Non-pigmented ciliary epithelial cell (primary cell): ENCODE results near the gene YAE1.
"Not testable (repeated sequence)": the region's sequence is repeated elsewhere in the genome, so short reads cannot be mapped to it uniquely, and the experiment has no call there.

Source experiments
- DNase-seq: peaks from one replicate; pipeline ENCODE4 v3.0.0-alpha.2; 2010; ENCODE audit warnings: low read depth

YAE1 gene

DNA sequence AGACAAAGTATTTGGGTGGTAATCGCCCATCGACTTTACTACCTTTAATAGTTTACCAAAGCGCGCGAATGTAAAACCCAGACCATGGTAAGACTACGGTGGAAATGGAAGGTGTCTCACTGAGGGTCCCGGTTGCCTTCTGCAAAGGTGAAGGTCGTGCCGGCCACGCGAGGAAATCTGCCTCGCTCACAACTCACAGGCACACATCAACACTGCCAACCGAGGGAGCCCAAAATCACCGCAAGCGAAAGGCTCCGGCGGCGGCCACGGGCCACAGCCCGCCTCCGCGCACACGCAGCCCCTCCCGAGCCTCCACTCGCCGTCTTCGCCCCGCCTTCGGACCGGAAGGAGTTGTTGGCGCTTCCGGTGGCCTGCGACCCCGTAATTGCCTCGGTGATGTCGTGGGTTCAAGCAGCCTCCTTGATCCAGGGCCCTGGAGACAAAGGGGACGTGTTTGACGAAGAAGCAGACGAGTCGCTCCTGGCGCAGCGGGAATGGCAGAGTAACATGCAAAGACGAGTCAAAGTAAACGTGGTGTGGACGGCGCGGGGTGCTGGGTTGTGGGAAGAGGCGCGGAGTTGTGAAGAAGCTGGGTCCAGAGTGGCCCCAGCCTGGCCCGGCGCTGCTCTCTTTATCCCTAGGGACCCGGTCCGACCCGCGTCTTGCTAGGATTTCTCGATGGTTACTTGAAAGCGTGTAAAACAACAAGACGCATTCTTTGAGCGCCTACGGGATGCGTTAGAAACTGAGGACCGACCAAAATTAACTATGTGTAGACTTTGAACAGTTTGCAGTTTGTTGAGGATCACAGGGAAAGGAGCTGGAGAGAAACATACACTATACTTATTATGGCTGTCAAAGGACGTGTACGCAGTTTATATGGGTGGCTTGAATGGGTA is at the start of gene YAE1:
YAE1 (plus strand) TSS at position 382 of the 899 bp plus-strand sequence; CDS start at position 397, 15 bp downstream.
- DNase-seq, result no peak

DNA sequence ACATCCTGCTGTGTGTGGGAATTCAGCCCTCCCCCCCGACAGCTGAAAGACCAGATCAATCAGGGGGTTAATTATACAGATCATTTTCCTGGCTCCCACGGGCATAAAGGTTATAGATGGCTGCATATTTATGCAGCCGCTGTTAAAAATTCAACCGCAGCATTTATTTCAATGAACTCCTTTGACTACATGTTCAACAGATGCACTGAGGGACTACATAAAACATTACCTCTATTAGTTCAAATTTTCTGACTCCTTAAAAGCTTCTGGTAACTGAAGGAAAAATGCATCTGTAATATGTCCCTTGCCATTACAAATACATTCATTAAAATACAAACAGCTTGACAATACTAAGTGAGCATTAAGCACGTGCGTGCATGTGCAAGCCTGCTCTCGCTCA is 49.7 kb upstream of the YAE1 start:
- no peak for DNase-seq

DNA sequence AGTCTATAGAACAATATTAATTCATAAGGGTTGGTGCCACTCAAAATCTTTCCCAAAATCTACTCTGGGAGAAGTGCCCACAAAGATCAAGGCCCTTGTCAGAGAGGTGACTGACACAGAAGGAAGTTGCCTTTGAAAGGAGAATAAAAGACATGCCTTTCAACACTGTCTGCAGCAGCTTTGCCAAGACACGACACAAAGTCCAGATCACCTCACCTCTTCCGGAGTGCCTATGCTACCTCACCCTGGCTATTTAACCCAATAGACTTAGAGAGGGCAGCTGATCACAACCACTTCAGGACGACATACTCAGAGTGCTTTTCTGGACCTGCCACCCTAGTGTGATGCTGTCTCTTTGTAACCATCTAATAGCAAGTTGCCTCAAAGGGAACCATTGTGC is 49.0 kb upstream of the YAE1 start:
- no peak for DNase-seq

DNA sequence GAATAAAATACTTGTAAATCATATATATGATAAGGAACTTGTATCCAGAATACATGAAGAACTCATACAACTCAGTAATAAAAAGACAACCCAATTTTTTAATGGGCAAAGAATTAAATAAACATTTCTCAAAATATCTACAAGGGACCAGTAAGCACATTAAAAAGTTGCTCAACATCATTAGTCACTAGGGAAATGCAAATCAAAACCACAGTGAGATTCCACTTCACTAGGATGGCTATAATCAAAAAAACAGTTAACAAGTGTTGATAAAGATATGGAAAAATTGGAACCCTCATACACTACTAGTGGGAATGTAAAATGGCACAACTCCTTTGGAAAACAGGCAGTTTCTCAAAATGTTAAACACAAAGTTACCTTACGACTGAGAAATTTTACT is 40.3 kb upstream of the YAE1 start:
- no peak for DNase-seq

DNA sequence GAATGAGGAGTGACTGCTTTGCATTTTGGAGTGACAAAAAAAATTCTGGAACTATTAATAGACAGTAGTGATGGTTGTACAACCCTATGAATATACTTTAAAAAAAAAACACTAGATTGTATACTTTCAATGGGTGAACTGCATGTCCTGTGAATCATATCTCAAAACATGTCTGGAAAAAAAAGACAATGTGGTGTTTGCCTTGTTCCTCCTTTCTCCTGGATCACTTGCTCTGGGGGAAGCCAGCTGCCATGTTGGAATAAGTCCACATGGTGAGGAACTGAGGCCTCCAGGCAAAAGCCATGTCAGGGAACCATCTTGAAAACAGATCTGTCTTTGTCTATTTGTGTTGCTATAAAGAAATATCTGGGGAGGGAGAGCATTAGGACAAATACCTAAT is 39.5 kb upstream of the YAE1 start:
- no peak for DNase-seq

GRCh38 chr7:39527296-39527695 is 38.9 kb upstream of the YAE1 start:
- no peak for DNase-seq

- DNase-seq, result no peak
Measured at GRCh38 chr7:39527951-39528350, 38.3 kb upstream of the YAE1 start.

GRCh38 chr7:39528849-39529248 is 37.4 kb upstream of the YAE1 start:
- DNase-seq, result no peak

GRCh38 chr7:39529582-39529981 is 36.6 kb upstream of the YAE1 start:
- DNase-seq, result no peak

DNA sequence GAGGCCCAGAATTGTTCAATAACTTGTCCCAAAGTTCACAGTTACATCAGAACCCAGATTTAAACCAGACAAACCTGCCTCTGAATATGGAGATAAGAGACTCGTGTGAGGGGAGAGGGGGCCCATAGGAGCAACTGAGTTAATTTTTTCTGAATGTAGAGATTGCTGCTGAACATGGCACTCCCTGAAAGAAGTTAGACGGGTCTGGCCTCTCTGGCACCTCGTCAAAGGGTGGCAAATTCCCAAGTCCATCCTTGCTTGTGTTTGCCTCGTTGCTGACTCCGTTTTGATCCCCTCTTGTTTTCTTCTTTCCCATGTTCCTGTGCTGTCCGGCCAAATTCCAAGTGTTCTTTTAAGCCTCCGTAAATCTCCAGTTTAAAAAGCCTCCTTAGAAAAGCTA is 35.2 kb upstream of the YAE1 start:
- no peak for DNase-seq

DNA sequence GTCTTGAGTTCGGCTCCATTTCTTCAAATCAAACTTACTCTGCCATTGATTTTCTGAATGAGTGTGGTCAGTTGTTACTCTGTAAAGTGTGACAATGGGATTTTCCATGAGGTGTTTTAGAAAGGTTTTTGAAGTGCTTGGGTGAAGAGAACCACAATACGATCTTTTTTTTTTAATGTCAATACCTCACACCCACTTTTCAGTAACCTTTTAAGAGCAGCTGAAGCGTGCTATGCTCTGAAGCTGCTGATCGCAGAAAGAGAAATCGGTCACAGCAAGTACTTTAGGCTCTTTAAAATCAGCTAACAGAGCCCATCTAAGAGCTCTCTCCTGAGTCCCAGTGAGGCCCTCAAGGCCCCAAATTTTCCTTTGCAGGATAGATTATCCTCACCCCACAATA is 34.4 kb upstream of the YAE1 start:
- no peak for DNase-seq

DNA sequence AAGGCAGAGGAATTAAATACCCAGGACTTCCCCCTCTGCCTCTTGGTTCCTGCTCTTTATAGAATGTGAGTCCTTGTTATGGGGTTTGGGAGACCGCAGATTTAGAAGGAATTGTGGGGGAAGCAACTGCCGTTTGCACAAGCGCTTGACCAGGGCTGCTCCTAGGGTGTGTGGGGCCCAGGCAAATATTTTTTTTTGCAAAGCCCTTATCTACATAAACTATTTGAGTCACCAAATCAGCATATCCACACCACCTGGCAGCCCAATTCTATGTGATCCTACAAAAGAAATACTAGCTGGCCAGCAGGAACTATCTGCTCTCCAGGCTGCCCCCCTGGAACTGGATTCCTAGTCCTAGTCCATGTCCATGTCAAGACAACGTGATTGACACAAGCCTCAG is 33.4 kb upstream of the YAE1 start:
- no peak for DNase-seq

GRCh38 chr7:39534599-39534998 is 31.6 kb upstream of the YAE1 start:
- DNase-seq, result no peak

- DNase-seq, result no peak
Measured at GRCh38 chr7:39535064-39535463, 31.1 kb upstream of the YAE1 start.

DNA sequence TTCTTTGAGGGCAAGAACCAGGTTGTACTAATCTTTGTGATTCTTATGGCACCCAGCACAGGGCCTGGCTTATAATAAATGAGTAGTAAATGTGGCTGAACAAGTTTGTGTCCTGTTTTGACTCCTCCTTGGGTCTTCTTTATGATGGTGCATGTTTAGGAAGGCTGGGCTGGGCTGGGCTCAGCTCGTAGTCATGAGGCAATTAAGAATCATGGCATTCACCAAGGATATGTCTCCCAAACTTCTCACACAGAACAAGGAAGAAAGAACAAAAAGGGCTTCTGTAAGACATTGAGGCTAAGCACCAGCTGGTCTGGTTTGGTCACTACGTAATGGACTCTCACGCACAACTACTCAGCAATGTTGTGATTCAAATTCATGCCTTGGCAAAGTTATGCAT is 30.5 kb upstream of the YAE1 start:
- no peak for DNase-seq

GRCh38 chr7:39536951-39537350 is 29.3 kb upstream of the YAE1 start:
- DNase-seq, result no peak

DNA sequence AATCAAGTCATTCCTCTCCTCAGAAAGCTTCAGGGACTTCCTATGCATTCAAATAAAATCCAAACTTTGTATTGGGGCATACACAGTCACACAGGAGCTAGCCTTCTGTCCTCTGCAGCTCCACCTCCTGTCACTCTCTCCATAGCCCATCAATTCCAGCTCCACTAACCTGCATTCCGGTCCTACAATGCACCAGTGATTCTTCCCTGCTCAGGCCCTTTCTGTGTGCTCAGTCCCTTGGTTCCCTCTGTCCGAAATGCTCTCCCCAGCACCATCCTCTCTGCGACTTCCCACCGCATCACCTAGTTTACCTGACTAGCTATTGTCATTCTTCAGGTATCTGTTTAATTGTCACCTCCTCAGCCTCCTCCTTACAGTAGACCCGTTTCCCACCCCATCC is 26.4 kb upstream of the YAE1 start:
- no peak for DNase-seq

- no peak for DNase-seq
Measured at GRCh38 chr7:39540320-39540719, 25.9 kb upstream of the YAE1 start.

- no peak for DNase-seq
Measured at GRCh38 chr7:39541511-39541910, 24.7 kb upstream of the YAE1 start.

DNA sequence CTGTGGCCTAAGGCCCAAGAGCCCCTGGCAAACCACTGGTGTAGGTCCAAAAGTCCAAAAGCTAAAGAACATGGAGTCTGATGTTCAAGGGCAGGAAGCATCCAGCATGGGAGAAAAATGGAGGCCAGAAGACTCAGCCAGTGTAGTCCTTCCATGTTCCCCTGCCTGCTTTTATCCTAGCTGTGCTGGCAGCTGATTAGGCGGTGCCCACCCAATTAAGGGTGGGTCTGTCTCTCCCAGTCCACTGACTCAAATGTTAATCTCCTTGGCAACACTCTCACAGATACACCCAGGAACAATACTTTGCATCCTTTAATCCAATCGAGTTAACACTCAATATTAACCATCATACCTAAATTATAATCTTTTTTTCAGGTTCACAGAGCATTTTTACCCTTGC is 21.4 kb upstream of the YAE1 start:
- DNase-seq, result not testable (repeated sequence)

DNA sequence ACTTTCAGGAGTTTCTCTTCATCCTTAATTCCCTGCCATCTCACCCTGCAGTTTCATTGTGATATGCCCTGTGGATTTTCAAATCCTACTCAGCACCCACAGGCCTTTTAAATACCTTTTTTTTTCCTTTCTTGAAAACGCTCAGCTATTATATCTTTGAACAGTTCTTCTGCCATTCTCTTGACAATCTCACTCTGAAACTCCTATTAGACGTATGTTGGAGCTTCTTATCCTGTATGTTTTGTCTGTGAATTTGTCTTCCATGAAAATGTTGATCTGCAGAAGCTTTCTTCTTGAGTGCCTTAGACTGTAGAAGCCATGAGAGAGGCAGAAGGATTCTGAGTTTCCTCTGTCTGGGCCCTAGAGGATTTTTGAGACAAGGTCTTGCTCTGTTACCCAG is 18.9 kb upstream of the YAE1 start:
- DNase-seq, result no peak

GRCh38 chr7:39550411-39550810 is 15.8 kb upstream of the YAE1 start:
- no peak for DNase-seq

- DNase-seq, result no peak
Measured at GRCh38 chr7:39553436-39553835, 12.8 kb upstream of the YAE1 start.

GRCh38 chr7:39554583-39555165 is 11.5 kb upstream of the YAE1 start:
- DNase-seq, result no peak
